Measurements from ENCODE around the gene KCNN1.

Gene KCNN1

GRCh38 chr19:18013210-18014111 lies 46.6 kb downstream of the KCNN1 start:
- DNase-seq (ENCODE audit: low spot score) = no peak
- peaks cover 31% of the 10 kb centered on the region for H3K36me3 ChIP-seq (ENCODE audit: low read depth)
- H3K4me3 ChIP-seq (ENCODE audit: severe bottlenecking) = no peak overlapping the region
- ATAC-seq (ENCODE audit: low read depth) = no peak
- no peaks in the 10 kb centered on the region for H3K9me3 ChIP-seq (ENCODE audit: severe bottlenecking)
- no peaks in the 10 kb centered on the region for H3K4me1 ChIP-seq (ENCODE audit: insufficient read depth, poor library complexity, severe bottlenecking)
- H3K27ac ChIP-seq (ENCODE audit: poor library complexity, severe bottlenecking) = no peak overlapping the region
- no peak for TF ChIP-seq CTCF (IDR thresholded peaks at IDR 0.05; ENCODE audit: poor library complexity, severe bottlenecking)
- no peaks in the 10 kb centered on the region for H3K27me3 ChIP-seq (ENCODE audit: insufficient read depth, poor library complexity, severe bottlenecking)

- H3K36me3 ChIP-seq (ENCODE audit: low read depth) = peaks cover 26% of the 10 kb centered on the region
- H3K9me3 ChIP-seq (ENCODE audit: severe bottlenecking) = no peaks in the 10 kb centered on the region
- no peak overlapping the region for H3K27ac ChIP-seq (ENCODE audit: poor library complexity, severe bottlenecking)
- H3K4me3 ChIP-seq (ENCODE audit: severe bottlenecking) = no peak overlapping the region
- DNase-seq (ENCODE audit: low spot score) (no peak), ATAC-seq (ENCODE audit: low read depth) (no peak)
- no peaks in the 10 kb centered on the region for H3K4me1 ChIP-seq (ENCODE audit: insufficient read depth, poor library complexity, severe bottlenecking)
- no peak for TF ChIP-seq CTCF (IDR thresholded peaks at IDR 0.05; ENCODE audit: poor library complexity, severe bottlenecking)
- no peaks in the 10 kb centered on the region for H3K27me3 ChIP-seq (ENCODE audit: insufficient read depth, poor library complexity, severe bottlenecking)
Observed at GRCh38 chr19:18014197-18014596, 47.3 kb downstream of the KCNN1 start.

GRCh38 chr19:18016209-18016910 lies 49.5 kb downstream of the KCNN1 start:
- Histone ChIP-seq H3K36me3 (ENCODE audit: low read depth) (peaks cover 19% of the 10 kb centered on the region), H3K27ac (ENCODE audit: poor library complexity, severe bottlenecking) (no peak overlapping the region), H3K4me3 (ENCODE audit: severe bottlenecking) (no peak overlapping the region), H3K9me3 (ENCODE audit: severe bottlenecking) (no peaks in the 10 kb centered on the region), H3K27me3 (ENCODE audit: insufficient read depth, poor library complexity, severe bottlenecking) (no peaks in the 10 kb centered on the region), H3K4me1 (ENCODE audit: insufficient read depth, poor library complexity, severe bottlenecking) (peaks cover 7% of the 10 kb centered on the region)
- TF ChIP-seq CTCF (IDR thresholded peaks at IDR 0.05; ENCODE audit: poor library complexity, severe bottlenecking) = no peak
- no peak for ATAC-seq (ENCODE audit: low read depth)
- no peak for DNase-seq (ENCODE audit: low spot score)

GRCh38 chr19:18017275-18018083 lies 50.6 kb downstream of the KCNN1 start:
- no peaks in the 10 kb centered on the region for H3K9me3 ChIP-seq (ENCODE audit: severe bottlenecking)
- no peak overlapping the region for H3K4me3 ChIP-seq (ENCODE audit: severe bottlenecking)
- DNase-seq (ENCODE audit: low spot score) (no peak), ATAC-seq (ENCODE audit: low read depth) (no peak)
- no peak overlapping the region for H3K27ac ChIP-seq (ENCODE audit: poor library complexity, severe bottlenecking)
- H3K36me3 ChIP-seq (ENCODE audit: low read depth) = peaks cover 11% of the 10 kb centered on the region
- H3K4me1 ChIP-seq (ENCODE audit: insufficient read depth, poor library complexity, severe bottlenecking) = peaks cover 11% of the 10 kb centered on the region
- H3K27me3 ChIP-seq (ENCODE audit: insufficient read depth, poor library complexity, severe bottlenecking) = no peaks in the 10 kb centered on the region
- no peak for TF ChIP-seq CTCF (IDR thresholded peaks at IDR 0.05; ENCODE audit: poor library complexity, severe bottlenecking)
